Fibroblast of lung (primary cell): ENCODE measurements around the gene LRRFIP1. TPM values are rescaled to one million over a fixed set of nuclear protein-coding genes. Genes with fewer than 3 reads are reported as not detected.

Source experiments
- DNase-seq, 2 donors: peaks; one replicate each; pipeline versions ENCODE4 v3.0.0 to v3.0.0-alpha.2; 2010; ENCODE audit warnings: low read depth in 2 of 2
- H2AFZ ChIP-seq: 2 replicates; pipeline ENCODE4 v1.5.1; 2012; ENCODE audit warnings: low read length, control low read depth, inconsistent platforms
- H3K27ac ChIP-seq: 2 replicates; pipeline ENCODE4 v1.5.1; 2011; ENCODE audit warnings: low read length, control low read depth; ENCODE audit not compliant: insufficient read depth
- H3K27me3 ChIP-seq: 2 replicates; pipeline ENCODE4 v1.5.1; 2011; ENCODE audit warnings: mild to moderate bottlenecking, low read length; ENCODE audit not compliant: control insufficient read depth, insufficient read depth
- H3K36me3 ChIP-seq: 2 replicates; pipeline ENCODE4 v1.5.1; 2011; ENCODE audit warnings: low read length; ENCODE audit not compliant: control insufficient read depth, insufficient read depth
- H3K4me1 ChIP-seq: 2 replicates; pipeline ENCODE4 v1.5.1; 2011; ENCODE audit warnings: low read length; ENCODE audit not compliant: control insufficient read depth, insufficient read depth; ENCODE audit errors: extremely low read depth
- H3K4me2 ChIP-seq: 2 replicates; pipeline ENCODE4 v1.5.1; 2011; ENCODE audit warnings: low read length, control low read depth; ENCODE audit not compliant: insufficient read depth; ENCODE audit errors: extremely low read depth
- H3K4me3 ChIP-seq, 4 experiments: fragments of 200-600 bp in 1 of 4; sonication (generic) in 1 of 4; replicated peaks in 1 of 4; 2 replicates each; pipeline ENCODE4 v1.5.1; 2011 to 2016; ENCODE audit warnings: low read length in 4 of 4, low read depth in 3 of 4, mild to moderate bottlenecking in 3 of 4, control low read depth in 2 of 4, inconsistent platforms in 1 of 4, mixed read lengths in 1 of 4; ENCODE audit not compliant: insufficient read depth in 1 of 4; ENCODE audit errors: control extremely low read depth in 1 of 4
- H3K79me2 ChIP-seq: 2 replicates; pipeline ENCODE4 v1.5.1; 2012; ENCODE audit warnings: mild to moderate bottlenecking, low read length, inconsistent platforms; ENCODE audit not compliant: control insufficient read depth, insufficient read depth
- H3K9ac ChIP-seq: 2 replicates; pipeline ENCODE4 v1.5.1; 2011; ENCODE audit warnings: mild to moderate bottlenecking, low read length, control low read depth; ENCODE audit not compliant: insufficient read depth
- H3K9me3 ChIP-seq: 2 replicates; pipeline ENCODE4 v1.5.1; 2012; ENCODE audit warnings: low read depth, low read length; ENCODE audit not compliant: control insufficient read depth, insufficient read depth
- H4K20me1 ChIP-seq: 2 replicates; pipeline ENCODE4 v1.5.1; 2011; ENCODE audit warnings: low read length; ENCODE audit not compliant: control insufficient read depth, insufficient read depth; ENCODE audit errors: extremely low read depth
- EZH2 ChIP-seq: IDR thresholded peaks from 2 replicates; pipeline ENCODE4 v1.5.1; 2012; ENCODE audit warnings: low read length, control low read depth, mild to moderate bottlenecking; ENCODE audit errors: missing control alignments
- polyA plus RNA-seq, 2 donors: library from polyadenylated mRNA; depleted of rRNA in 1 of 2; stranded (reverse) in 1 of 2; unstranded in 1 of 2; fragments of >200 nt; gene quantifications; 2 replicates each; pipeline ENCODE4 v1.2.1, GENCODE V29; 2011 to 2012; ENCODE audit warnings: missing spikeins in 1 of 2
- total RNA-seq: library from RNA; depleted of rRNA; stranded (reverse); fragments of >200 nt; gene quantifications from 2 replicates; pipeline ENCODE4 v1.2.1, GENCODE V29; 2014
- TF ChIP-seq, protein P1 (sequence below), 2 donors: IDR thresholded peaks in 1 of 2; conservative IDR thresholded peaks in 1 of 2; 1 replicate in 1 of 2; 2 replicates in 1 of 2; pipeline ENCODE4 v1.5.1; 2011 to 2012; ENCODE audit warnings: low read length in 2 of 2, control low read depth in 1 of 2, inconsistent platforms in 1 of 2, low read depth in 1 of 2, mild to moderate bottlenecking in 1 of 2

The LRRFIP1 gene
- total and polyA plus RNA-seq, 2 donors (not counting 1 experiment from before 2014, with no cell fraction given): 58.1 to 113 TPM

DNA sequence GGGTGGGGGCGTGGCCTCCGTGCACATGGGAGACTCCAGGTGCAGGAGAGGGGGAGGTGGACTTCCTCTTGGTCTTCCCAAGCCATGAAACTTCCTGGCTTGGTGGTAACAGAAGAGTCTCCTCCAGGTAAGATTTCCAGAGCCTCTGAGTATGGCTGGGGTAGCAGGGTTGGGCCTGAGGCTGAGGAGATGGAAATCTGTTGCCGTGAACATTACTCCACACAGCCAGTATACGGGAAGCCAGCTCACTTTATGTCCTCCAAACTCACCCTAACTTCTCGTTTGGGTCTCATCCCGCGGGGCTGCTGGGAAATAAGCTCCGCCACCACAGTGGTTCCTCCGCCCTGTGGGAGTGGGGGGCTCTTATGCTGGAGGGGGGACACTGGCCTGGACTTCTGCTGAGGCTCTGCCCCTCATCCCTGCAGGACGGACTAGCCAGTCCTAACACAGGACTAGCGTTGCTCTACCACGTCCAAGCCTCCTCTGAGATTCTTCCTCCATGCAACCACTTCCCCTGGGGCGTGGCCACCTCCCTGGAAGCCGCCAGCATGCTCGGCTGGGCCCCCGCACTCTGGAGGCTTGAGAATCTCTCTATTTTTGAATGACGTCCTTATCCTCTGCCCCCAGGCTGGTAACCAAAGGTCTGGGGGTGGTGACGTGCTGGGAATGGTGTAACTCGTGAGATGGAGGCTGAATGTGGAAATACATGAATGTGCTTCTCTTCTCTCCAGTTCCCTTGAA is 36.1 kb upstream of the LRRFIP1 start:
- no peak overlapping the region for H3K9ac ChIP-seq
- H3K36me3 ChIP-seq: no peaks in the 10 kb centered on the region
- no peak overlapping the region for H3K4me3 ChIP-seq
- H3K27ac ChIP-seq: no peak overlapping the region
- H4K20me1 ChIP-seq: no peaks in the 10 kb centered on the region
- no peak overlapping the region for H3K4me2 ChIP-seq
- DNase-seq: no peak
- no peaks in the 10 kb centered on the region for H3K79me2 ChIP-seq
- peaks cover 2% of the 10 kb centered on the region for H3K4me1 ChIP-seq
- H3K9me3 ChIP-seq: no peaks in the 10 kb centered on the region
- TF ChIP-seq EZH2: no peak
- TF ChIP-seq, protein P1, sequence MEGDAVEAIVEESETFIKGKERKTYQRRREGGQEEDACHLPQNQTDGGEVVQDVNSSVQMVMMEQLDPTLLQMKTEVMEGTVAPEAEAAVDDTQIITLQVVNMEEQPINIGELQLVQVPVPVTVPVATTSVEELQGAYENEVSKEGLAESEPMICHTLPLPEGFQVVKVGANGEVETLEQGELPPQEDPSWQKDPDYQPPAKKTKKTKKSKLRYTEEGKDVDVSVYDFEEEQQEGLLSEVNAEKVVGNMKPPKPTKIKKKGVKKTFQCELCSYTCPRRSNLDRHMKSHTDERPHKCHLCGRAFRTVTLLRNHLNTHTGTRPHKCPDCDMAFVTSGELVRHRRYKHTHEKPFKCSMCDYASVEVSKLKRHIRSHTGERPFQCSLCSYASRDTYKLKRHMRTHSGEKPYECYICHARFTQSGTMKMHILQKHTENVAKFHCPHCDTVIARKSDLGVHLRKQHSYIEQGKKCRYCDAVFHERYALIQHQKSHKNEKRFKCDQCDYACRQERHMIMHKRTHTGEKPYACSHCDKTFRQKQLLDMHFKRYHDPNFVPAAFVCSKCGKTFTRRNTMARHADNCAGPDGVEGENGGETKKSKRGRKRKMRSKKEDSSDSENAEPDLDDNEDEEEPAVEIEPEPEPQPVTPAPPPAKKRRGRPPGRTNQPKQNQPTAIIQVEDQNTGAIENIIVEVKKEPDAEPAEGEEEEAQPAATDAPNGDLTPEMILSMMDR (conservative IDR thresholded peaks at IDR 0.05 in 1 of 2, IDR thresholded peaks at IDR 0.05 in 1 of 2; ENCODE audit: low read depth in 1 of 2, low read length in 2 of 2): no peak
- peaks cover 3% of the 10 kb centered on the region for H3K27me3 ChIP-seq
- no peak overlapping the region for H2AFZ ChIP-seq

DNA sequence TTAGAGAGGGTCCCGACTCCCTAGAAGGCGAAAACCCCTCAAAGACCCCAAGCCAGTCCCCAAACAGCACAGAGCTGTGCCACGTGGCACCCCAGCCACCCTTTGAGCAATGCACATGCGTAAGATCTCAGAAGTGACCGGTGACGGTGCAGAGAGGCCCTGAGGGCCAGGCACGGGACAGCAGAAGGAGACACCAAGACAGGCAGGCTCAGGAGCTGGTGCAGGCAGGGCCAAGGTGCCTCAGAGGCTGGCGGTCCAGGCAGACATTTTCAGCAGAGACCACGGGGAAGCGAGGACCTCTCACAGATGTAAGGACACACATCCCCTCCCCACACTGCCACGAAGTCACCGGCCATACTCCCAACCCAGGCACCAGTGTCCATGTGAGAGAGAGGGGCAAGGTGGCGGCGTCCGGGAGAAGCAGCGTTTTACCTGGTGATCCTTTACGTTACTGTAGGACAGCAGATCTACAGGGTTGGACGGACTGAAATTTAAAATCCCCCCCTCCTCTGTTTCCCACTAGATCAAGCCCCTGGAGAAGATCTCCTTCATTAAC is 34.9 kb upstream of the LRRFIP1 start:
- DNase-seq: no peak
- no peak overlapping the region for H2AFZ ChIP-seq
- no peak overlapping the region for H3K4me2 ChIP-seq
- H3K9me3 ChIP-seq: no peaks in the 10 kb centered on the region
- no peak for TF ChIP-seq EZH2
- TF ChIP-seq, protein P1 (conservative IDR thresholded peaks at IDR 0.05 in 1 of 2, IDR thresholded peaks at IDR 0.05 in 1 of 2; ENCODE audit: low read depth in 1 of 2, low read length in 2 of 2): no peak
- H4K20me1 ChIP-seq: no peaks in the 10 kb centered on the region
- H3K27me3 ChIP-seq: peaks cover under 1% of the 10 kb centered on the region
- H3K36me3 ChIP-seq: no peaks in the 10 kb centered on the region
- H3K4me1 ChIP-seq: peaks cover 2% of the 10 kb centered on the region
- no peak overlapping the region for H3K9ac ChIP-seq
- H3K4me3 ChIP-seq: no peak overlapping the region
- H3K79me2 ChIP-seq: no peaks in the 10 kb centered on the region
- H3K27ac ChIP-seq: no peak overlapping the region

DNA sequence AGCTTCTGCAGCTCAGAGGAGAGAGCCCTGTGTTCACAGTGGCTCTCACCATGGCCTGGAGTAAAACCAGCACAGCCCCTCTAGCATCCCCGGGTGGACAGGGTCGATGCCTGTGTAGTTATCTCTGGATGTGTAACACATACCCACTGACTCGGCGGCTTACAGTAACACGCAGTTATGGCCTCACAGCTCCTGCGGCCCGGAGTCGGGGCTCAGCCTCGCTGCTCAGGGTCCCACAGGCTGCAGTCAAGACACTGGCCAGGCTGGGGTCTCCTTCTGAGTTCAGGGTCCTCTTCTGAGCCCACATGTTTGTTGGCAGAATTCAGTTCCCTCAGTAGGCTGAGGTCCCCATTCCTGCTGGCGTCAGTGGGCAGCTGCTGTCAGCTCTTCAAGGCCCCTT is 34.4 kb upstream of the LRRFIP1 start:
- Histone ChIP-seq H3K27ac (no peak overlapping the region), H3K9me3 (no peaks in the 10 kb centered on the region)
- no peak for DNase-seq

More for the DNA sequence above, 34.4 kb upstream of the LRRFIP1 start:
- Histone ChIP-seq H3K4me3 (no peak overlapping the region), H3K27me3 (no peaks in the 10 kb centered on the region), H3K79me2 (no peaks in the 10 kb centered on the region), H2AFZ (no peak overlapping the region), H3K36me3 (no peaks in the 10 kb centered on the region), H3K9ac (no peak overlapping the region), H3K4me2 (no peak overlapping the region), H3K4me1 (peaks cover 2% of the 10 kb centered on the region), H4K20me1 (no peaks in the 10 kb centered on the region)
- TF ChIP-seq, protein P1 (conservative IDR thresholded peaks at IDR 0.05 in 1 of 2, IDR thresholded peaks at IDR 0.05 in 1 of 2; ENCODE audit: low read depth in 1 of 2, low read length in 2 of 2): no peak
- no peak for TF ChIP-seq EZH2
